Fibroblast of villous mesenchyme (primary cell): Measurements from ENCODE around the gene ATRN. TPM values are rescaled to one million over a fixed set of nuclear protein-coding genes. Genes with fewer than 3 reads are reported as not detected.

Experiments
- DNase-seq: peaks from one replicate; pipeline ENCODE4 v3.0.0-alpha.2; 2010; ENCODE audit warnings: low read depth
- H3K4me3 ChIP-seq: 2 replicates; pipeline ENCODE4 v1.5.1; 2011; ENCODE audit warnings: low read depth, mild to moderate bottlenecking, low read length
- total RNA-seq: library from RNA; depleted of rRNA; stranded (reverse); fragments of >200 nt; gene quantifications from 2 replicates; pipeline ENCODE4 v1.2.3, GENCODE V29; 2012
- TF ChIP-seq, protein P1 (sequence below): IDR thresholded peaks from 2 replicates; pipeline ENCODE4 v1.5.1; 2012; ENCODE audit warnings: low read depth, mild to moderate bottlenecking, low read length; ENCODE audit not compliant: insufficient read depth

ATRN gene
- total RNA-seq, 1 donor = 39.3 TPM

GRCh38 chr20:3621111-3621510 is 150.3 kb downstream of the ATRN start:
- H3K4me3 ChIP-seq = no peak overlapping the region
- no peak for DNase-seq
- TF ChIP-seq, protein P1, sequence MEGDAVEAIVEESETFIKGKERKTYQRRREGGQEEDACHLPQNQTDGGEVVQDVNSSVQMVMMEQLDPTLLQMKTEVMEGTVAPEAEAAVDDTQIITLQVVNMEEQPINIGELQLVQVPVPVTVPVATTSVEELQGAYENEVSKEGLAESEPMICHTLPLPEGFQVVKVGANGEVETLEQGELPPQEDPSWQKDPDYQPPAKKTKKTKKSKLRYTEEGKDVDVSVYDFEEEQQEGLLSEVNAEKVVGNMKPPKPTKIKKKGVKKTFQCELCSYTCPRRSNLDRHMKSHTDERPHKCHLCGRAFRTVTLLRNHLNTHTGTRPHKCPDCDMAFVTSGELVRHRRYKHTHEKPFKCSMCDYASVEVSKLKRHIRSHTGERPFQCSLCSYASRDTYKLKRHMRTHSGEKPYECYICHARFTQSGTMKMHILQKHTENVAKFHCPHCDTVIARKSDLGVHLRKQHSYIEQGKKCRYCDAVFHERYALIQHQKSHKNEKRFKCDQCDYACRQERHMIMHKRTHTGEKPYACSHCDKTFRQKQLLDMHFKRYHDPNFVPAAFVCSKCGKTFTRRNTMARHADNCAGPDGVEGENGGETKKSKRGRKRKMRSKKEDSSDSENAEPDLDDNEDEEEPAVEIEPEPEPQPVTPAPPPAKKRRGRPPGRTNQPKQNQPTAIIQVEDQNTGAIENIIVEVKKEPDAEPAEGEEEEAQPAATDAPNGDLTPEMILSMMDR = no peak

DNA sequence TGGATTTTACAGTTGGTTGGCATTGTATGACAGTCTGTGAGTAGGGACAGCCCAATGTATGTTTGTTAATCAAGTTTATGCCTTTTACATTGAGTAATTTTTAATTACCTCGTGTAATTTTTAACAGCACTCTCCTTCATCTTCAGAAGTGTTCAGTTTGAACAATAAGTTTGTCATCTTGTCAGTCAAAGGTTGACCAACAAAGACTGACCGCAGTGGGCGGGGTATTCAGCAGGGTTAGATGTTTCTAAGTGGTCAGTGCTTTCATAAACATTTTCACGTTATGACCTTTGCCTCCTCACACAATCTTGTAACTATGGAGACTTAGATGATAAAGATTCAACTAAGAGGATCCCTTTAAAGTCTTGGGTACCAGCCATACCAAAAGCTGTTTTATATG is 151.6 kb downstream of the ATRN start:
- no peak for DNase-seq
- TF ChIP-seq, protein P1 = no peak
- H3K4me3 ChIP-seq = no peak overlapping the region

- TF ChIP-seq, protein P1 = no peak
- no peak overlapping the region for H3K4me3 ChIP-seq
- no peak for DNase-seq
Observed at GRCh38 chr20:3627476-3627875, 156.7 kb downstream of the ATRN start.

DNA sequence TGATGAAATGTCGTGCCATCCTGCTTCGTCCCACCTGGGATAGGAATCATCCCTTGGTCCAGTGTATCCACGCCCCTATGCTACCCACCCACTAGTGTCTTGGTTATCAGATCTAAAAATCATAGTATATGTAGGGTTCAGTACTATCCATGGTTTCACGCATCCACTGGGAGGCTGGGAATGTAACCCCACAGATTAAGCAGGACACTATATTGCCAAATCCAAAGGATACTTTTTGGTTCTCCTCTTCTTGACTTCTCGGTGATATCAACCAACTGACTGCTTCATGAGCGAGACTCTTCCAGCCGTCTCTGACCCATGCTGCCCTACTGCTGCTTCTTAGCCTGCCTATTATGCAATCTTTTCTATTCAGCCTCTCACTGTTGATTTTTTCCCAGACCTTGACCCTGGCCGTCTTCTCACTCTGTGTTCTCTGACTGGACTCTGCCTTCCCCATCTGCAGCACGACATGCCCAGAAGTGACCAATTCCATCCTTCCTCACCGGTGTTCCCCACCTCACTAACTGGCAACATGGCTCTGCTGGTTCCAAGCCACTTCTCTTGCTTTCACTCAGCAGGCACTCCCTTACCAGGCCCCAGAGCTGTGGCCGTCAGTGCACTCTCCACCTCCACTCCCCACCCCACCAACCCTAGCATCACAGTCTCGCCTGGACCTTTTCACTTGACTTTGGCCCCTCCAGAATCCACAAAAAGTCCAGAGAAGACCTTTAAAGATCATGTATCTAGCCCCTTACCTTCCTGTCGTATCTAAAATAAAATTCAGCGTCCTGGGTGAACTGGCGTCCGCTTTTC is 157.9 kb downstream of the ATRN start:
- TF ChIP-seq, protein P1 = no peak
- DNase-seq = no peak
- no peak overlapping the region for H3K4me3 ChIP-seq

- H3K4me3 ChIP-seq = no peak overlapping the region
- TF ChIP-seq, protein P1 = no peak
- DNase-seq = no peak
Observed at GRCh38 chr20:3629893-3630292, 159.1 kb downstream of the ATRN start.

- DNase-seq = no peak
- H3K4me3 ChIP-seq = no peak overlapping the region
- TF ChIP-seq, protein P1 = no peak
Observed at GRCh38 chr20:3630429-3630828, 159.6 kb downstream of the ATRN start.

DNA sequence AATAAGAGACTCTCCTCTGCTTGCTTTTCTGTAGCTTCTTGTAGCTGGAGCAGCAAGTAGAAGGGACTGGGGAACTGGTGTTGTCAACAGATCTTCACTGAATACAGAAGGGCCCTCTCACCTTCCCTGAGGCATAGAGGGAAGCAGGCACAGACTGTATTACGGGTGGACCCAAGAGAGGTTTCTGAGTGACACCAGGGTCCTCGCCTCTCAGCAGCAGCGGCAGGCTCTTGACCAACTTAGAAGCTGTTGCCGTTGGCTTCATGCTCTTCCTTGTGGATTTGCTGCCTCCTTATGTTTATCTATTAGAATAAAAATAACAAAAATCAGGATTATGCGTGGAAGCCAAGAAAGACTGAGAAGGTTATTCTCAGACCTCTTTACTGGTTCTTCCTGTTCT is 160.7 kb downstream of the ATRN start:
- TF ChIP-seq, protein P1 = no peak

More for the DNA sequence above, 160.7 kb downstream of the ATRN start:
- H3K4me3 ChIP-seq = no peak overlapping the region
- DNase-seq = no peak
